Pulmonary artery endothelial cell (primary cell): ENCODE data around the gene SLC6A20. TPM values are rescaled to one million over a fixed set of nuclear protein-coding genes. Genes with fewer than 3 reads are reported as not detected.
"Not testable (repeated sequence)": the region's sequence is repeated elsewhere in the genome, so short reads cannot be mapped to it uniquely, and the experiment has no call there.

Experiments used
- DNase-seq: peaks from one replicate; pipeline ENCODE4 v3.0.0-alpha.2; 2011; ENCODE audit warnings: low read depth, low spot score
- total RNA-seq: library from RNA; depleted of rRNA; stranded (reverse); fragments of >200 nt; gene quantifications from 2 replicates; pipeline ENCODE4 v1.2.3, GENCODE V29; 2014

Gene SLC6A20
- total RNA-seq, 1 donor from 2014 or later: not detected

GRCh38 chr3:45759851-45760250 lies 36.5 kb downstream of the SLC6A20 start:
- DNase-seq: no peak

- DNase-seq: no peak
Measured at GRCh38 chr3:45758871-45759270, 37.5 kb downstream of the SLC6A20 start.

GRCh38 chr3:45757141-45757540 lies 39.2 kb downstream of the SLC6A20 start:
- not testable (repeated sequence) for DNase-seq

DNA sequence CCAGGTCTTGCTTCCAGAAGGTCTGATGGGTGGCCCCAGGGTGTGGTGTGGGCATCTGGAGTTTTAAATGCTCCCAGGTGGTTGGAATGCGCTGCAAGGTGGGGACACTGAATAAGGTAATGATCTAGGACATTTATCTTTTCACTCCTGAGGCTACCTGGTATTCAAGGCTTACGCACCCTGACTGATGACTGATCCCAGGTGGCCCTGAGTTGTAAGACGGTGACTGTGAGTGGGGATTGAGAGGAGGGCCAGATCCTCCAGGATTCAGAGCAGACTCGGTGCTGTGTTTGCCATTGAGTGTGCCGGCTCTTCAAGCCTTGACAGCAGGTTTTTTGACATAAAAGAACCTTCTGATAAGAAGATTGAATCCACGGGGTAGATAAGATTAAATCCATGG lies 40.3 kb downstream of the SLC6A20 start:
- DNase-seq: no peak

DNA sequence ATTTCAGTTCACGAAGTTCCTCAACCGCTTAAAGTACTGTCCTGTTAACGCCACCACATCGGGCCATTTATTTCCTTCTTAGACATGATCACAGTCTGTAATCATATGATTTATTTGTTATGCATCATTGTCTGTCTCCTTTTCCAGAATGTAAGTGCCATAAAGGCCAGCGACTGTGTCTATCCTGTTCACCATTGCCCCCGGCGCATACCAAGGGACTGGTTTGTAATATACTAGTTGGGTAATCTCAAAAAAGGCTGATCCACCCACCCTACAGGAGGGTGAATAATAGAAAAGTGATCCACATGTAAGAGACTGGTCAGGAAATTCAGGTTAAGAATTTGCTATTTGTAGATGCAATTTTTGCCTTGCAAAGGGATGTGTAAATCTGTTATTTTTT lies 41.9 kb downstream of the SLC6A20 start:
- DNase-seq: no peak

GRCh38 chr3:45753095-45753494 lies 43.2 kb downstream of the SLC6A20 start:
- DNase-seq: no peak

- DNase-seq: no peak
Measured at GRCh38 chr3:45751537-45752242, 44.6 kb downstream of the SLC6A20 start.

- DNase-seq: no peak
Measured at GRCh38 chr3:45749880-45750279, 46.5 kb downstream of the SLC6A20 start.

DNA sequence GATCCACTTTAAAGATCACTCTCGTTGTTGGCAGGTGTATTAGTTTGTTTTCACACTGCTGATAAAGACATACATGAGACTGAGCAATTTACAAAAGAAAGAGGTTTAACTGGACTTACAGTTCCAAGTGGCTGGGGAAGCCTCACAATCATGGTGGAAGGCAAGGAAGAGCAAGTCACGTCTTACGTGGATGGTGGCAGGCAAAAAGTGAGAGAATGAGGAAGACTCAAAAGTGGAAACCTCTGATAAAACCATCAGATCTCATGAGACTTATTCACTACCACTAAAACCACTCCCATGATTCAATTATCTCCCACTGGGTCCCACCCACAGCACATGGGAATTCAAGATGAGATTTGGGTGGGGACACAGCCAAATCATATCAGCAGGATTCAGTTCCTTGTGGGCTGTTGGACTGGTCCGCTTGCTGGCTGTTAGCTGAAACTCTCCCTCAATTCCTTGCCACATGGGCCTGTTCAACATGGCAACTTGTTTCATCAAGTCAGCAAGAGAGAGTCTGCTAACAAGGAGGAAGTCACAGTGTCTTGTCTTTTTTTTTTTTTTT lies 47.2 kb downstream of the SLC6A20 start:
- not testable (repeated sequence) for DNase-seq

DNA sequence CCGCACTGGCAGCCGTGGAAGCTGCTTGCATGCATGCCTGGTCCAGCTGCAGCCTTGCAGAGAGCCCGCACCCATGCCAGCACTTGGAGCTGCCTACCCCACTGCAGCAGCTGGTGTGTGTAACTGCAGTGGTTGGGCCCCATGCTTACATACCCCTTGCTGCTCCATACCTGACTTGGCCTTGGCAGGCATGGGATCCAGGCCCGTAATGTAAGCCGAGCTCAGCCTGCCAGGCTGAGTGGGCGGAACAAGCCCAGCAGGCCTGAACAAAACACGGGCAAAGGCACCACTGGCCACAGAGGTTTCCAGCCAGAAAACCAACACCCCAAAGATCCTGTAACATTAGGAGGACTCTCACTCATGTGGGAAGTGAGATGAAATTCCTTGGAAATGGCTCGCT lies 48.3 kb downstream of the SLC6A20 start:
- DNase-seq: no peak

DNA sequence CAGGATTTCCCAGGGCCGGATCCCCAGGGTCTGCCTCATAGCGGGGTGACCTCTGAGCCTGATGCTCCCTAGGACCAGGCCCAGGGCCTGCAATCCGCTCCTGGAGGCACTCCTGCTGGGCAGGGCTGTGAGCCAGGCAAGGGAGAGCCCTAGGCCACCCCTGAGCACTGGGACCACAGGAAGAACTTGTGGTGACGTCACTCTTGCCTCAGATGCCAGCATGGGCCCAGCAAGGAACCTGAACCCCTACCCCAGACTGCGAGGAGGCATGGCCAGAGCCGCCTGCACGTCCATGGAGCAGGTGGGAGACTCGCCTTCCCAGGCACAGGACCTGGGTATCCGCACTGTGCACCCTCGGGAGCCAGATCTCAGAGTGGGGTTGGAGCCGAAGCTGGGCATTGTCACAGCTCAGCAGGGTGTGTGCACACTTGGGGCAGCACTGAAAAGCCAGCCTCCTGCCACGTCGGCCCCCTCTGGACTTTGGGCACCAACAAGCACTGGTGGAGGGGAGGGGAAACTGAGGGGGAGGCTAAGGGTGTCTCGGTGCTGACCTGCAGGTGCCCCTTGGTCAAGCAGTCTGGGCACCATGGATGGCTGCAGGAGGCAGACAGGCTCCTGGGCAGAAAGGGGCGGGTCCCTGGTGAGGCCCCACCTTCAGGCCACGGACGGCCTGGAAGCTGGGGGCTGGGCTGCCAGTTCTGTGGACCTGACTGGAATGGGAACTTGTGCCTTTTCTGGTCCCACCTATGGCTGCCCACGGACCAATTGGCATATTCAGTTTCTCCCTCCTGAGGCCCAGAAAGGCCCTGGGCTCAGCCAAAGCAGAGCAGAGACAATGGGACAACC lies 49.3 kb downstream of the SLC6A20 start:
- no peak for DNase-seq

DNA sequence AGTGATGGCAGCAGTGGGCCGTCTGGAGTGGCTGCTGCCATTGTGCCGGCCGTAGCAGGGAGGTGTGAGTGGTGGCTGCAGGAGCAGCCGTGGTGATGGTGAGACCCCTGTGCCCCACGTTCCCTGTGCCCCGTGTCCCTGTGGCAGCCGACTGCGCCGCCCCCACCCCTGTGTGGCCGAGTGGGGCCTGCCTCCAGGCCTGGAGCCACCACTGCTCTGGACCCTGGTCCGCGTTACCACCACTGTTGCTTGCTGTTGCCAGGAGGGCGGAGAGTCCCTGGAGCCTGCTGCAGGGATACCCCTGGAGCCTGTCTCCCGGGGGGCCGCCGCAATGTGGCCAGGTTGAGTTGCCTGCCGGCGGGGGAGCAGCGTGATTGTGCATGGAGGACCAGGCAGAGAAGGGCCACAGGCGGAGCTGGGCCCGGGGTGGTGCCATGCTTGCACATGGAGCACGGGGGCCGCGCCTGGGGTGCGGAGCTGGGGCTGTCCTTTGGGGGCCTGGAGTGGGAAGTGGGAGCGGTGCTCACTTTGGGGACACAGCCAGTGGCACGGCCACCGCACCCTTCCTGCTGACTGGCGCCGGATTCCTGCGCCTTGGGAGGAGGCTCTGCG lies 50.1 kb downstream of the SLC6A20 start:
- DNase-seq: no peak

DNA sequence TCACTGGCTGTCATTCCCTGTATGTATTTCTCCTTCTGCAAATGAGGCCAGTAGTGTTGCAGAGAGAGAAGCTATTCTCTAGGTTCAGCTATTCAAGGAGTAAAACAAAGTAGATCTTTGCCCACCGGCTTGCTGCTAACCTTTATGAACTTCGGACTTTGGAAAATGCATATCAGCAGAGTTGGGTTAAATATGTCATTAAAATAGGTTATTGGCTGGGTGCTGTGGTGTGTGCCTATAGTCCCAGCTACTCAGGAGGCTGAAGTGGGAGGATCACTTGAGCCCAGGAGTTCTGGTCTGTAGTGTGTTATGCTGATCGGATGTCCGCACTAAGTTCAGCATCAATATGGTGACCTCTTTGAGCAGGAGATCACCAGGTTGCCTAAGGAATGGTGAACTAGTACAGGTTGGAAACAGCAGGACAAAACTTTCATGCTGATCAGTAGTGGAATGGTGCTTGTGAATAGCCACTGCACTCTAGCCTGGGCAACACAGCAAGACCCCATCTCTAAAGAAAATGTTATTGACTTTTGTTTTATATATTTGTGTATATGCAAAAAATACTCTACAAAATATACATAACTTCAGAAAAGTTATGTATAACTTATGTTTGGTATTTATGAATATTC lies 53.8 kb downstream of the SLC6A20 start:
- DNase-seq: no peak

GRCh38 chr3:45741742-45742460 lies 54.4 kb downstream of the SLC6A20 start:
- DNase-seq: no peak

DNA sequence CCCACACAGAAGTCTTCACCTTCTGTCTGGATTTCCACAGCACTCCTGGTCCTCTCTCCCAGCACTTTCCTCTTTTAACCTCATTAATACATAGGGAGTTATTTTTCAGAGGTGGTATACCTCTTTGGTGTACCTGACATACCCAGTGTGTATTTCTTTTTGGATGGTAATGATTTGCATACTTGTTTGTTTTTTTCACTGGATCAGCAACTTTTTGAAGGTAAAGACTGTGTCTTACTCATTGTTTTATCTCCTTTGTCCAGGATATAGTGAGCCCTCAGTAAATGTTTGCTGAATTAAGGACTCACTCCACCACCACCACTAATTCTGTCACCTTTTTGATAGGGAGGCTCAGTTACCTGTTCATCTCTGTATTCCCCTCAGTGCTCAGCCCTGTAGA lies 55.1 kb downstream of the SLC6A20 start:
- no peak for DNase-seq

- no peak for DNase-seq
Measured at GRCh38 chr3:45739991-45740390, 56.3 kb downstream of the SLC6A20 start.

DNA sequence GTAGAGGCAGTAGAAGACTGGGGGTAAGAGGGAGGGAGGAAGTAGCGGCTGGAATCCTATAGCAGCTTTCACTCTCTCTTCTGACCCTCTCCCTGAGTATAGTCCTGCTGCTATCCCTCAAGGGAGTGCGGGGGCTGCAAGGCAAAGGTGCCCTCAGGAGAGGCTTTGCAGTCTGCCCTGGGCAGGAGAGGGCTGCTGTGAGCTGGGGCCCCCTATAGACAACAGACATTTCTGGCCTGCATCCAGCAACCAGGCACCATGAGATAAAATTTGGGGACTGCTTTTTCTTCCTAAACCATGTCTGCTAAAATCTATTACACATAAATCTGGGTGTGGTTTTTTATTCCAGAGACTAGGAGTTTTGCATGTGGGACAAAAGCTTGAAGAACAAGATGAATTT lies 59.1 kb downstream of the SLC6A20 start:
- no peak for DNase-seq

- no peak for DNase-seq
Measured at GRCh38 chr3:45736707-45737106, 59.6 kb downstream of the SLC6A20 start.

- no peak for DNase-seq
Measured at GRCh38 chr3:45730409-45731154, 65.8 kb downstream of the SLC6A20 start.

DNA sequence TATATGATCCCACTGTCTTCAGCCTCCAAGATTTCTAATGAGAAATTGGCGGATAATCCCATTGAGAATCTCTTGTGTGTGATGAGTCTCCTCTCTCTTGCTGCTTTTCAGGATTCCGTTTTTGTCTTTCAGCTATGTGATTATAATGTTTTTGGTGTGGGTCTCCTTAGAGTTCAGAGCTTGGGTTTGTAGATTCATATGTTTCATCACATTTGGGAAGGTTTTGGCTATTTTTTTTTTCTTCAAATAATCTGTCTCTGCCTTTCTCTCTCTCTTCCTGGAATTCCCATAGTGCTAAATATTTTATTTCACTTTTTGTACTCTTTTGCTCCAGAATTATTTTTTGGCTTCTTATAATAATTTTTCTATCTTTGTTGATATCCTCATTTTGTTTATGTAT lies 66.7 kb downstream of the SLC6A20 start:
- DNase-seq: no peak
